COLO829 (cell line): ENCODE measurements around the gene ATXN7.

Experiments
- DNase-seq: peaks from one replicate; pipeline ENCODE4 v3.0.0; 2012; ENCODE audit warnings: low spot score

ATXN7 gene, protein sequence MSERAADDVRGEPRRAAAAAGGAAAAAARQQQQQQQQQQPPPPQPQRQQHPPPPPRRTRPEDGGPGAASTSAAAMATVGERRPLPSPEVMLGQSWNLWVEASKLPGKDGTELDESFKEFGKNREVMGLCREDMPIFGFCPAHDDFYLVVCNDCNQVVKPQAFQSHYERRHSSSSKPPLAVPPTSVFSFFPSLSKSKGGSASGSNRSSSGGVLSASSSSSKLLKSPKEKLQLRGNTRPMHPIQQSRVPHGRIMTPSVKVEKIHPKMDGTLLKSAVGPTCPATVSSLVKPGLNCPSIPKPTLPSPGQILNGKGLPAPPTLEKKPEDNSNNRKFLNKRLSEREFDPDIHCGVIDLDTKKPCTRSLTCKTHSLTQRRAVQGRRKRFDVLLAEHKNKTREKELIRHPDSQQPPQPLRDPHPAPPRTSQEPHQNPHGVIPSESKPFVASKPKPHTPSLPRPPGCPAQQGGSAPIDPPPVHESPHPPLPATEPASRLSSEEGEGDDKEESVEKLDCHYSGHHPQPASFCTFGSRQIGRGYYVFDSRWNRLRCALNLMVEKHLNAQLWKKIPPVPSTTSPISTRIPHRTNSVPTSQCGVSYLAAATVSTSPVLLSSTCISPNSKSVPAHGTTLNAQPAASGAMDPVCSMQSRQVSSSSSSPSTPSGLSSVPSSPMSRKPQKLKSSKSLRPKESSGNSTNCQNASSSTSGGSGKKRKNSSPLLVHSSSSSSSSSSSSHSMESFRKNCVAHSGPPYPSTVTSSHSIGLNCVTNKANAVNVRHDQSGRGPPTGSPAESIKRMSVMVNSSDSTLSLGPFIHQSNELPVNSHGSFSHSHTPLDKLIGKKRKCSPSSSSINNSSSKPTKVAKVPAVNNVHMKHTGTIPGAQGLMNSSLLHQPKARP

DNA sequence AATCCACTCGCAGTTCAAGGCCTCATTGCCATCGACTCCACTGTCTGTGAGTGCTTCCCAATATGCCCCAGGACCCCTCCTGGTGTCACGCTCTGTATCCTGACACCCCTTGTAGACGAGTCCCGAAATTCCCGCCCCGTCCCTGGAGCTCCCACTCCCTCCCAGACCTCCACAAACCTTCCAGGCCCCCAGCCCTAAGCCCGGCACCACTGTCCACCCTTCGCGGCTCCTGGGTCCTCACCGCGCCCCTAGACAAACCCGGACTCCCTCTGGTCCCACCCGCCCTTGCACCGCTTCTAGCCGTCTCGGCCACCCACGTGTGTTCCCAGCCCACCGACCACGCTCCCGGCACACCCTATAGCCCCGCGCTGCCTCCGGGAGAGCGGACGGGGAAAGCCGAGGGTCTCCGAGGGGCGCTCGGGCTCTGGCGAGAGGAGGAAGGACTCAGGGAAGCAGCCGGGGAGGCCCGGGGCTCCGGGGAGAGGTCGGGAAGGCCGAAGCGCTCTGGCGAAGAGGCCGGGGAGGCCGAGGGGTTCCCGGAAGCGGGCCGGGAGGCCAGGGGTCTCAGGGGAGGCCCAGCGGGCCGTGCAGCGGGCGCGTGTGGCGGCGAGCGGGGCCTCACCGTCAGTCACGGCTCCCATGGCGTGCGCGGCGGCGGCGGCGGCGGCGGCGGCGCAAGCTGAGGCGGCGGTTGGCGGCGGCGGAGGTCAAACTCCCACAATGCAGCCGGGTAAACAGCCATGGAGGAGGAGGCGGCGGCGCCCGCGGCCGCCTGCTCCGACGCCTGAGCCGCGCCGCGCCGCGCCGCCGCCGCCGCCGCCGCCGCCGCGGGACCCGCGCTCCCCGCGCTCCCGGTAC is at the start of gene ATXN7, which contains the start of gene THOC7:
Gene ATXN7 (plus strand): TSS at position 718 of the 858 bp plus-strand sequence. CDS start 48,732 bp downstream, outside the sequence.
Gene THOC7 (minus strand): TSS at position 656 of the 858 bp plus-strand sequence. CDS start 15 bp downstream, at position 641.
- DNase-seq = peak; percentile 58

DNA sequence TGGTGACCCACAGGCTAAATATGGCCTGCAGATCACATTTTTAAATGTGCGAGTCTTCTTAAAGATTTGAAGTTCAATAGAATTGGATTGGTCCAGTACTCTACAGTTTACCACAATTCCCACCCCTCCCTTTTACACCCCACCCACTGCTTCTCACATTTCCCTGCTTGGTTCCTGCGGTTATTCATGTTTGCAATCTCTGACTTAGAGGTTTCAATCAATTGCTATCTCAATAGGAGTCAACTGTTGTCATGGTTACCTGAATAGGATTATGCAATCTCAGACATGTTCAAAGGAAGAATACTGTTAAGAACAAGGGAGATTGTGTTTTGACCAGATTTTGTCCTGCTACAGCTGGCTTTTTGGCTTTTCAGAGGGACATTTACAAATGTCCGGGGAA is 49.4 kb upstream of the ATXN7 start:
- DNase-seq = no peak

DNA sequence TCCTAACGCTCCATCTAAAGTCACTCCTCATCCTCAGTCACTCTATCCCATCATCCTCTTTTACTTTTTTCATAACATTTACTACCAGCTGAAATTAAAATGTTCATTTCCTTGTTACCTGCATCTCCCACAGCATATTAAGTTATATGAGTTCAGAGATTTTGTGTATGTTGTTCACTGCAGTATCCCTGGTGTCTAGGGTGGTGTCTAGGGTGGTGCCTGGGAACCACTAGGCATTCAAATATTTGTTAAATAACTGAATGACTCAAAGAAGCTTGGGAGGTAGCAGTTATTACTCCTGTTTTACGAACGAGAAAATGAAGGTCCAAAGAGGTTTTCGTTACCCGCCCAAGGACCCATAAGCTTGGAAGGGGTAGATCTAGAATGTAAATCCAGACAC is 46.4 kb upstream of the ATXN7 start:
- no peak for DNase-seq

DNA sequence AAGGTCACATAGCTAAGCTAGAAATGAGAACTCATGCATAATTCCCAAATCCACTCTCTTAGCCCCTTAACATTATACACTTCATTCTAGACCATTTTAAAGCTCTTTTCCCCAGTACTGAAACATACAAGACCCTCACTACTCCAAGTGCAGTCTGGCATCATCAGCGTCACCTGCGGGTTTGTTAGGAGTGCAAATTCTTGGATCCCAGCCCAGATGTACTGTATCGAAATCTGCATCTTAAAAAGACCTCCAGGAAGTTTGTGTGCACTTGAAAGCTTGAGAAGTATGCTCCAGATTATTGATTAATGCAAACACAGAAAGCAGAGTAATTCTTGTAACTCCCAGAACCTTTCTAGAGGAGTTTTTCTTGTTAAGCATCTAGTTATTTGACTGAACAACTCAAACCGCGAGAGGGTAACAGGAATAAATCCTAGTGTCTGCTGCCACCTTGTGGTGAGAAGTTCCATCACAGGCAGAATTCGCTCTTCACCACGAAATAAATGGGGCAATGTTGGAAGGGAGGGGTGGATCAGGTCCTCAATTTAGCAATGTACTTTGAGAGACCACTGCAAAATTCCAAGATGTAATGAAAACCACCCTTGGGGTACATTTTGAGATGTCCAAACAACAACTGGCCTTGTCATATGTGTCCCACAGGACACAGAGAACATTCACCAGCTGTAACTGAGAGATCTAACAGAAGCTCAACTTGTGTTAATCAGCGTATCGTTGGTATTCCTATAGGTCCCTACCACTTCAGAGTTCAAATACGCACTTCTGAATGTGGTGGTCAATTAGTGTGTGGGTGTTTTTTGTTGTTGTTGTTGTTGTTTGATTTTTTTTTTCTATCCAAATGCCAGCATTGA is 45.2 kb upstream of the ATXN7 start:
- DNase-seq = peak; percentile 60

DNA sequence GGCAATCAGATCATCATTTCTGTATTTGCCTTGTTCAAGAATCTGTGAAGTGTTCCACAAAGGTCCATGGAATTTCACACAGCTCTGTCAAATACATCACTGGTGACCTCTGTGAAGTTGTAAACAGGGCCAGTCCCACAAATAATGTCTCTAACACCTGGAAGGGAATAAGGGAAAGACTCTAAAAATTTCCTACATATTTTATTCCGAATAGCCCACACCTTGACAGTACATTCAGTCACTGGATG is 44.6 kb upstream of the ATXN7 start, which contains the start of gene C3orf49:
Gene C3orf49 (plus strand): TSS at position 149 of the 248 bp plus-strand sequence. CDS start 173 bp downstream, outside the sequence.
- no peak for DNase-seq

DNA sequence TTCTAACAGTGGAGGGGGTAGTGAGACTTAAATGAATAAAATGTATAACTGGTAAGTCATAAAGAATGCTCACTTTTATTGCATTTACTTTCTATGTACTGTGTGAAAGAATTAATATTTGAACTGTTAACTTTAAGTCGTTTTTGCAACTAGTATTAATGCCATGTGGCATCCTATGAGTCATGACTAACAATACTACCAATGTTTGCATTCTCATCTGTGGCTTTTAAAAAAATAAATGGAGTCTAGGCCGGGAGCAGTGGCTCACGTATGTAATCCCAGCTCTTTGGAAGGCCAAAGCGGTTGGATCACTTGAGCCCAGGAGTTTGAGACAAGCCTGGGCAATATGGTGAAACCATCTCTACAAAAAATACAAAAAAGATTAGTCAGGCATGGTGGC is 39.4 kb upstream of the ATXN7 start:
- DNase-seq = peak; percentile 87

- DNase-seq = no peak
Observed at GRCh38 chr3:63830526-63830925, 33.1 kb upstream of the ATXN7 start.

GRCh38 chr3:63832395-63832794 is 31.3 kb upstream of the ATXN7 start:
- DNase-seq = no peak

- no peak for DNase-seq
Observed at GRCh38 chr3:63841704-63842103, 22.0 kb upstream of the ATXN7 start.

- DNase-seq = no peak
Observed at GRCh38 chr3:63842127-63842526, 21.5 kb upstream of the ATXN7 start.

GRCh38 chr3:63845215-63845614 is 18.5 kb upstream of the ATXN7 start:
- DNase-seq = no peak

DNA sequence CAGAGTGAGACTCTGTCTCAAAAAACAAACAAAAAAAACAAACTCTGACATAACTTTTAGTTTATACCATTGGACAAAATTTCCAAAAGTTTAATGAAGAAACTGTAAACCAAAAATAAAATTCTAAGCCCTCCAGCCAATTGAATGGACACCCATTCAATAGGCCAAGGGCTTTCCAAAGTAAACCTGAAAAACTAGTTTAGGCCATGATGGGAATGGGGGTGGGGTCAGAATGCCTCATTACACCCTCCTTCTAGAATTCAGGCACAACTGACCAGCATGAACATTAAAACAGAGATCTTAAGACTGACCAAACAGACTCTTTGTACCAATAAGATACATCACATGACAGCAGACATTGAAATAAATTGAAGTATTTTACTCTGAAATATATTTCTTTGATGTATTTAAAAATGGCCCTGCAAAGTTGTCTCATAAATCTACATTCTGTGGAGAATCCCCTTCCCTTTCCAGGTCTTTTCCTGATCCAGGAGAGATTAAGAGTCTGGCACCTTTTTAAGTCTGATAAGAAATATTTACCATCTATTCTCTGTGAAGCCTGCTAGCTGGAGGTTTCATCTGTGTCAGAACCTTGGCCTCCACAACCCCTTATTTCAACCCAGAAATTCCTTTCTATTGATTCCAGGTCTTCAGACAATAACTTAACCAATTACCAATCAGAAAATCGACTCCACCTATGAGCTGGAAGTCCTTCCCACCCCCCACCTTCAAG is 15.8 kb upstream of the ATXN7 start:
- no peak for DNase-seq

GRCh38 chr3:63849175-63849574 is 14.5 kb upstream of the ATXN7 start:
- no peak for DNase-seq

DNA sequence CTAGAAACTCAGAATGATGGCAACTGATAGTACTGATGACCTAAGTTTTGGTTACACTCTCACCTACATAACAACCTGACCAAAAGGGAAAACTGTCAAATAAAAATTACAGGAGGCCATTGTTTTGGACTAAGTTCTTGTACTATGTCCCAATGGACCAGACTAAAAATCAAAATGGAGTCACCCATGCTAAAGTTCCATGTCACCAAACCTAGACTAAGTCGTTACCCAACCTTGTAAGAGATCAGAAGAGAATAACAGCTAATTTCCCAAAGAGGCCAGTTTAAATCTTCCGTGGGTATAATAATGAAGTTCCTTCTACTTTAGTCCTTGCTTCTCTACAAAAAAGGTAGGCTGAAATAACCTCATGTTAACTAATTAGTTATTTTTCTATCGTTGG is 12.4 kb upstream of the ATXN7 start:
- DNase-seq = no peak

- no peak for DNase-seq
Observed at GRCh38 chr3:63853106-63853505, 10.6 kb upstream of the ATXN7 start.

DNA sequence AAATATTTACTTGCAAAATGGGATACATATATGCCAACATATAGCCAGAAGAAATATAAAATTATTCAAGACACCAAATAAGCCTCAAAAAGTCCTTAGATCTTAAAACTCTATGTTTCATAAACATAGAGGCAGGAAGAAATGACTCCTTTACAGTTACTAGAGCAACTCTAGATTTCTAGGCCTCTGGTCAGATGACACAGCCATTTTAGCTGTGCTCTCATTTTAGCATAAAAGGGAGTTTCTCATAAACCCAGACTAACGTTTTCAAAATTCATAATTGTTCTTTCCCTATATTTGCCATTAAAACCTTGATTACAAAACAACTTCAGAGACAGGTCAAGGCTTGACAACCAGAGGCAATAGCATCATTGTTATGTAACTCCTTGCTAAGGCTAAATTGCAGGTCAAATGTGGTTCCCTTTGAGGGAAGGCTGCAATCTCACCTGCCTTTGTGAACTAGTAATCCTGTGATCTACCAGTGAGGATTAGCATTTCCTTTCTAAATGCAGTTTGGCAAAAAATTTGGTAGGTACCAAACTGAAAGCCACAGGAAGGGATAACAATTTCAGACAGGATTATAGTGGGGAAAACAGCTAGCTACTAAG is 8.2 kb upstream of the ATXN7 start:
- DNase-seq = no peak

DNA sequence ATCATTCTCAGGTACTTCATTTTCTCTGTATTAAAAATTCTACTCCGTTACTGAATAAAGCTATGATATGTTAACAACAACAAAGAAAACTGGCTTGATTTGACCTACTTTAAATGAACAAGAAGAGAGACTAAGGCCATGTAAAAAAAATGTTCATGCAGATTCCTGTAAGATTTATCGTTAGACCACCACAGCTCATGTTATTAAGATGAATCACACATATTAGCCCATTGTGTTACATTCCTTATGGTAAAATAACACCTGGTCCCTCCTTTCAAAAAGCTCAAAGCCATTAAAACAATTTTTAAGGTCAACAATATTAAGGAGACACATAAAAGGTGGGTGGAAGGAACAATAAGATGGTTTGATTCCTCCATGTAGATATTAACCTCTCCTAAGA is 6.4 kb upstream of the ATXN7 start:
- no peak for DNase-seq

DNA sequence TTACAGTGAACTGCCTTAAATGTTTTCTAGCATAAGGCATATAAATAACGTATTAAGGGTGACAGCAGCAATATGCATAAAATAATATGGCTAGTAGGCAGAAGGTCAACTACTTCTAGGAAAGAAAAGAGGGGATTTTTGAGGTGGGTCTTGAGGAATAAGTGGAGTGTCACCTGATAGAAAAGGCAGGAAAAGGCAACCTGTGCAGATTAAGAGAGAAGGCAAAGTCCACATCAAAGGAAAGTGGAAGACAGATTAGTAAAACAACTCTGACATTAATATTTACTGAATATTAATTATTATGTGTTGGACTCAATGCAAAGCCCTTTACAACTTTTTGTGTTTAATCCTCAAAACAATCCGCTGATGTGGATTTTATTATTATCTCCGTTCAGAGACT is 2.9 kb upstream of the ATXN7 start:
- DNase-seq = no peak

DNA sequence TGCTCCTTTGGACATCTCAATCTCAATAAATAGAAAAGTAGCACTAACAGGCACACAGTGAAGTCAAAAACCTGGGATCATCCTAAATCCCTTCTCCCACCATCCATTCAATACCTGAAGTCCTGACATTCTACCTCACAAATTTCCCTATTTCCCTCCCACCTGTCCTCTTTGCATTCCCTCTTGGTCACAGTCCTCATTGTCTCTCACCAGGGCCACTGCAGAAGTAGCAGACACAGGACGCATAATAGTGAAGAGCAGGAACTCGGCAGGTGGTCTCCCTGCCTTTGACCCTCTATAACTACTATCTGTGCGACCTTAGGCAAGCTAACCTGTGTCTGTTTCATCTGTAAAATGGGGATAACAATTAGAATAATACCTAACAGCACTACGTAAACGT is 2.4 kb upstream of the ATXN7 start:
- DNase-seq = no peak

DNA sequence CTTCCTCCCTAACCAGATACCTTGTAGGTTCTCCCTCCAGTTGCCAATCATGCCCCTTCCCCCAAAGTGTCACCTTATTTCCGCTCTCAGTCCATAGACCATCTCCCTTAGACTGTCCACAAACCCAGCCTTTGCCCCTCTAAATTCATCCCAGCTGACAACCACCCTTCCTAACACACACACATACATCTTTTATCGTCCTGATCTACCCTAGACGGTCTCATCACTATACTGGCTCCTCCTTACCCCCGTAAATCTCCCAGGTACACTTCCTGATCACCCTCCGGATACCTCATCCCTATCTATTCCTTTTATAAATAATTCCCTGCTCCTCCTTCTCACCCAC is 890 bp upstream of the ATXN7 start:
- peak; percentile 38 for DNase-seq
